HEK293 (cell line): ENCODE results near the gene VMAC.

ENCODE experiments used
- CTCF ChIA-PET: fragments of 350-600 bp; formaldehyde crosslinking; extraction: SDS; loops from one replicate; lab custom pipeline; 2021; ENCODE audit warnings: antibody characterized with exemption; lab: Yijun Ruan, JAX
- POLR2A ChIA-PET: fragments of 300-600 bp; formaldehyde crosslinking; extraction: SDS; loops from one replicate; lab custom pipeline; 2020; ENCODE audit warnings: antibody characterized with exemption, inconsistent platforms; lab: Yijun Ruan, JAX
- H3K27ac ChIP-seq: fragments of 200-500 bp; sonication (Bioruptor generic); 2 replicates; pipeline ENCODE4 v1.5.1; 2014; ENCODE audit warnings: low read depth, low read length, control low read depth, inconsistent platforms; ENCODE audit errors: extremely low read depth
- H3K36me3 ChIP-seq, 2 experiments: fragments of 200-500 bp in 1 of 2; sonication (Bioruptor generic) in 1 of 2; 1 replicate in 1 of 2; 2 replicates in 1 of 2; pipeline ENCODE4 v1.5.1; 2014 to 2017; ENCODE audit warnings: inconsistent platforms in 2 of 2, low read length in 2 of 2; ENCODE audit not compliant: control insufficient read depth in 2 of 2, insufficient read depth in 1 of 2
- H3K4me1 ChIP-seq: fragments of 200-500 bp; sonication (Bioruptor generic); 2 replicates; pipeline ENCODE4 v1.5.1; 2014; ENCODE audit warnings: mild to moderate bottlenecking, low read length, inconsistent platforms; ENCODE audit not compliant: control insufficient read depth, insufficient read depth
- H3K4me3 ChIP-seq: 2 replicates; pipeline ENCODE4 v1.5.1; 2011; ENCODE audit warnings: low read depth, mild to moderate bottlenecking, control low read depth, low read length, moderate library complexity
- H3K9me3 ChIP-seq: fragments of 200-500 bp; sonication (Bioruptor generic); 2 replicates; pipeline ENCODE4 v1.5.1; 2014; ENCODE audit warnings: low read depth, low read length, inconsistent platforms; ENCODE audit not compliant: control insufficient read depth, insufficient read depth
- PATZ1 ChIP-seq: fragments of 450-650 bp; formaldehyde crosslinking; IDR thresholded peaks from 2 replicates; pipeline ENCODE4 v1.5.1; 2016; ENCODE audit warnings: missing biosample characterization, missing genetic modification characterization
- ZBTB21 ChIP-seq: fragments of 450-650 bp; formaldehyde crosslinking; IDR thresholded peaks from 2 replicates; pipeline ENCODE4 v1.5.1; 2017; ENCODE audit warnings: missing biosample characterization, missing genetic modification characterization
- ZBTB44 ChIP-seq: fragments of 450-650 bp; IDR thresholded peaks from 2 replicates; pipeline ENCODE4 v1.5.1; 2018; ENCODE audit warnings: missing biosample characterization, mild to moderate bottlenecking, missing genetic modification characterization
- ZIC2 ChIP-seq: fragments of 450-650 bp; formaldehyde crosslinking; IDR thresholded peaks from 2 replicates; pipeline ENCODE4 v1.5.1; 2016; ENCODE audit warnings: missing biosample characterization, missing genetic modification characterization
- ZNF132 ChIP-seq: fragments of 450-650 bp; formaldehyde crosslinking; IDR thresholded peaks from 2 replicates; pipeline ENCODE4 v1.5.1; 2017; ENCODE audit warnings: missing biosample characterization, missing genetic modification characterization, borderline replicate concordance
- ZNF24 ChIP-seq: fragments of 450-650 bp; formaldehyde crosslinking; IDR thresholded peaks from 2 replicates; pipeline ENCODE4 v1.5.1; 2016; ENCODE audit warnings: missing biosample characterization, missing genetic modification characterization
- ZNF302 ChIP-seq: fragments of 450-650 bp; formaldehyde crosslinking; IDR thresholded peaks from 2 replicates; pipeline ENCODE4 v1.5.1; 2016; ENCODE audit warnings: missing biosample characterization, missing genetic modification characterization, low read depth
- ZNF423 ChIP-seq: fragments of 450-650 bp; formaldehyde crosslinking; IDR thresholded peaks from 2 replicates; pipeline ENCODE4 v1.5.1; 2016; ENCODE audit warnings: missing biosample characterization, missing genetic modification characterization
- ZNF433 ChIP-seq: fragments of 450-650 bp; formaldehyde crosslinking; IDR thresholded peaks from 2 replicates; pipeline ENCODE4 v1.5.1; 2016; ENCODE audit warnings: missing biosample characterization, missing genetic modification characterization, low read depth
- ZNF664 ChIP-seq: fragments of 450-650 bp; formaldehyde crosslinking; IDR thresholded peaks from 2 replicates; pipeline ENCODE4 v1.5.1; 2016; ENCODE audit warnings: missing biosample characterization, missing genetic modification characterization
- ZNF670 ChIP-seq: fragments of 450-650 bp; formaldehyde crosslinking; IDR thresholded peaks from 2 replicates; pipeline ENCODE4 v1.5.1; 2016; ENCODE audit warnings: missing biosample characterization, missing genetic modification characterization, low read depth
- ZSCAN30 ChIP-seq: fragments of 450-650 bp; IDR thresholded peaks from 2 replicates; pipeline ENCODE4 v1.5.1; 2018; ENCODE audit warnings: missing biosample characterization, mild to moderate bottlenecking, missing genetic modification characterization, moderate library complexity
- TF ChIP-seq, protein P1 (sequence below): fragments of 450-650 bp; formaldehyde crosslinking; IDR thresholded peaks from 2 replicates; pipeline ENCODE4 v1.5.1; 2017; ENCODE audit warnings: missing biosample characterization, missing genetic modification characterization
- TF ChIP-seq, protein P2 (sequence below): fragments of 450-650 bp; formaldehyde crosslinking; IDR thresholded peaks from 2 replicates; pipeline ENCODE4 v1.5.1; 2016; ENCODE audit warnings: missing biosample characterization, missing genetic modification characterization

The VMAC gene

GRCh38 chr19:5897189-5897969 lies 7.3 kb upstream of the VMAC start:
- Histone ChIP-seq H3K27ac (no peak overlapping the region), H3K36me3 (peaks cover 4 to 47% of the 10 kb centered on the region in 2 experiments; a peak in 2 of 3 replicates), H3K4me1 (no peaks in the 10 kb centered on the region), H3K4me3 (no peak overlapping the region)
- POLR2A ChIA-PET, result interaction anchor here (1.4 kb wide), 1 partner anchor 107 kb away, joined by 4 read pairs; the partner anchor contains the start of gene DUS3L
- CTCF ChIA-PET, result interaction anchor here (0.5 to 1.5 kb wide), 5 partner anchors 16 to 481 kb away, joined by 3 to 14 read pairs (median 3); no protein-coding TSS in a partner anchor
- TF ChIP-seq ZNF664 (tag by site-specific recombination) (no peak), PATZ1 (0 out of 2 replicates have a peak, but pooled peaks have one; percentile 14), ZSCAN30 (tag by site-specific recombination) (no peak), ZIC2 (peak; percentile 37; the same call in 1 of the 2 replicates)
- TF ChIP-seq, protein P1, sequence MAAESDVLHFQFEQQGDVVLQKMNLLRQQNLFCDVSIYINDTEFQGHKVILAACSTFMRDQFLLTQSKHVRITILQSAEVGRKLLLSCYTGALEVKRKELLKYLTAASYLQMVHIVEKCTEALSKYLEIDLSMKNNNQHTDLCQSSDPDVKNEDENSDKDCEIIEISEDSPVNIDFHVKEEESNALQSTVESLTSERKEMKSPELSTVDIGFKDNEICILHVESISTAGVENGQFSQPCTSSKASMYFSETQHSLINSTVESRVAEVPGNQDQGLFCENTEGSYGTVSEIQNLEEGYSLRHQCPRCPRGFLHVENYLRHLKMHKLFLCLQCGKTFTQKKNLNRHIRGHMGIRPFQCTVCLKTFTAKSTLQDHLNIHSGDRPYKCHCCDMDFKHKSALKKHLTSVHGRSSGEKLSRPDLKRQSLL (tag by site-specific recombination), result peak; percentile 79
- TF ChIP-seq, all 188 proteins: peak for 3
- no peaks in the 10 kb centered on the region for H3K9me3 ChIP-seq

GRCh38 chr19:5899728-5900526 lies 4.7 kb upstream of the VMAC start:
- Histone ChIP-seq H3K36me3 (peaks cover 4 to 40% of the 10 kb centered on the region in 2 experiments; a peak in 2 of 3 replicates), H3K9me3 (no peaks in the 10 kb centered on the region), H3K27ac (no peak overlapping the region), H3K4me1 (no peaks in the 10 kb centered on the region), H3K4me3 (no peak overlapping the region)
- TF ChIP-seq ZNF24, result peak; percentile 91
- no peak for TF ChIP-seq ZNF433 (tag by site-specific recombination)
- ChIA-PET POLR2A (interaction anchor here (0.6 kb wide), 1 partner anchor 87 kb away, joined by 6 read pairs; no protein-coding TSS in a partner anchor), CTCF (interaction anchor here (0.7 to 6.5 kb wide), 2 partner anchors 96 to 106 kb away, joined by 3 to 56 read pairs; partner anchors contain the start of gene NRTN)

DNA sequence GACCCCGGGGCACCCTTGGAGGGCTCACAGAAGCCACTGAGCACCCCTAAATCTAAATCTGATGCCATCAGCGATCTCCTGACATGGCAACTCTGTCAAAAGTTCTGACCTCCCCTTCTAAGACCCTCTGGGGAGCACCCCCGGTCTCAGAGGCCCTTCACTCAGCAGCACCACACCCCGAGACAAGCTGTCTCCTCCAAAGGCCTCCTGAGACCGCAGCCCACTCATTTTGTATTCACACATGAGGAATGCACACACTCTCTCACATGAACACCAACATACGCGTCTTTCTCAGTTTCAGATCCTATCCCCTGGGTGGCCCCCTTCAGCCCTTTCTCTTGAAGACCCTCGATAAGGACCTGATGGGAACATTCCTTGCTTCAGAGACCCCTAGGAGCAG lies 3.7 kb upstream of the VMAC start:
- POLR2A ChIA-PET, result no interaction called here
- Histone ChIP-seq H3K4me3 (no peak overlapping the region), H3K36me3 (peaks cover 4 to 29% of the 10 kb centered on the region in 2 experiments; a peak in 2 of 3 replicates), H3K4me1 (no peaks in the 10 kb centered on the region), H3K9me3 (no peaks in the 10 kb centered on the region), H3K27ac (no peak overlapping the region)
- CTCF ChIA-PET, result interaction anchor here (0.9 to 6.5 kb wide), 4 partner anchors 10 to 211 kb away, joined by 3 to 56 read pairs (median 10); partner anchors contain the start of gene NRTN
- TF ChIP-seq, protein P2, sequence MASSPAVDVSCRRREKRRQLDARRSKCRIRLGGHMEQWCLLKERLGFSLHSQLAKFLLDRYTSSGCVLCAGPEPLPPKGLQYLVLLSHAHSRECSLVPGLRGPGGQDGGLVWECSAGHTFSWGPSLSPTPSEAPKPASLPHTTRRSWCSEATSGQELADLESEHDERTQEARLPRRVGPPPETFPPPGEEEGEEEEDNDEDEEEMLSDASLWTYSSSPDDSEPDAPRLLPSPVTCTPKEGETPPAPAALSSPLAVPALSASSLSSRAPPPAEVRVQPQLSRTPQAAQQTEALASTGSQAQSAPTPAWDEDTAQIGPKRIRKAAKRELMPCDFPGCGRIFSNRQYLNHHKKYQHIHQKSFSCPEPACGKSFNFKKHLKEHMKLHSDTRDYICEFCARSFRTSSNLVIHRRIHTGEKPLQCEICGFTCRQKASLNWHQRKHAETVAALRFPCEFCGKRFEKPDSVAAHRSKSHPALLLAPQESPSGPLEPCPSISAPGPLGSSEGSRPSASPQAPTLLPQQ, result no peak
- TF ChIP-seq ZNF302, result no peak
- TF ChIP-seq ZNF423 (tag by site-specific recombination), result no peak
- TF ChIP-seq ZNF132 (tag by site-specific recombination), result no peak
- TF ChIP-seq ZBTB21 (tag by site-specific recombination), result no peak
- TF ChIP-seq ZBTB44, result no peak
- TF ChIP-seq ZNF670 (tag by site-specific recombination), result no peak
